SK-N-SH (cell line): Measurements from ENCODE around the gene CDK15.

Source experiments
- CTCF ChIP-seq: fragments of 200-600 bp; sonication (generic); IDR thresholded peaks from 2 replicates; pipeline ENCODE4 v1.6.1; 2017; ENCODE audit warnings: antibody characterized with exemption, mild to moderate bottlenecking, moderate library complexity
- EP300 ChIP-seq, 2 experiments: IDR thresholded peaks; 2 replicates each; pipeline versions ENCODE4 v1.4.0 to v1.6.1; 2012; ENCODE audit warnings: borderline replicate concordance in 1 of 2, low read depth in 1 of 2, low read length in 1 of 2
- REST ChIP-seq: IDR thresholded peaks from 2 replicates; pipeline ENCODE4 v1.6.1; 2012; ENCODE audit warnings: mild to moderate bottlenecking, low read depth, low read length, moderate library complexity

GRCh38 chr2:201847481-201847880 is 41.1 kb downstream of the CDK15 start:
- no peak for TF ChIP-seq REST
- no peak for TF ChIP-seq EP300 (IDR thresholded peaks at IDR 0.05; ENCODE audit: borderline replicate concordance in 1 of 2, low read depth in 1 of 2, low read length in 1 of 2)
- no peak for TF ChIP-seq CTCF
